ENCODE measurements around the gene TANC2. TPM values are rescaled to one million over a fixed set of nuclear protein-coding genes. Genes with fewer than 3 reads are reported as not detected.

Gene TANC2
- total RNA-seq, 5 donors from 2014 or later (not counting 1 experiment from before 2014, with no cell fraction given): 20.3 to 39.5 (median 25.5) TPM

GRCh38 chr17:62923258-62924150 lies 42.5 kb upstream of the TANC2 start:
- ATAC-seq (replicated peaks in 1 of 4) (no peak), DNase-seq (no peak)
- Histone ChIP-seq H3K36me3 (ENCODE audit: control insufficient read depth in 2 of 2, extremely low read depth in 1 of 2, insufficient read depth in 1 of 2, low read length in 1 of 2) (no peaks in the 10 kb centered on the region), H3K9me3 (no peaks in the 10 kb centered on the region), H3K4me1 (ENCODE audit: control insufficient read depth in 1 of 2, extremely low read depth in 1 of 2, insufficient read depth in 2 of 2, low read length in 2 of 2) (no peaks in the 10 kb centered on the region), H3K4me3 (ENCODE audit: control insufficient read depth in 1 of 2, extremely low read depth in 1 of 2, low read length in 1 of 2) (no peak overlapping the region), H3K27me3 (replicated peaks in 1 of 2; ENCODE audit: control insufficient read depth in 2 of 2, extremely low read depth in 1 of 2, insufficient read depth in 2 of 2, low read length in 1 of 2) (peaks cover 0 to 3% of the 10 kb centered on the region in 2 experiments), H3K27ac (ENCODE audit: low read length) (no peak overlapping the region)
- ChIA-PET POLR2A (no interaction called here), CTCF (no interaction called here)
- Mint-ChIP-seq H3K4me3 (no peak overlapping the region), H3K27ac (no peak overlapping the region), H3K27me3 (peaks cover 8 to 9% of the 10 kb centered on the region in 2 donors), H3K36me3 (no peaks in the 10 kb centered on the region), H3K4me1 (no peaks in the 10 kb centered on the region), H3K9me3 (no peaks in the 10 kb centered on the region)
- 76% methylated on average over 5 of the region's 11 CpGs for WGBS (ENCODE audit: insufficient coverage)

GRCh38 chr17:62925267-62925836 lies 40.7 kb upstream of the TANC2 start:
- H3K27me3 Mint-ChIP-seq: peaks cover 8 to 10% of the 10 kb centered on the region in 2 donors
- ChIA-PET CTCF (interaction anchor here in 1 of 2 donors (0.5 kb wide), 1 partner anchor 72 kb away, joined by 16 read pairs; no protein-coding TSS in a partner anchor), POLR2A (no interaction called here)
- ATAC-seq (replicated peaks in 1 of 4) (no peak), DNase-seq (no peak)
- H3K4me1 ChIP-seq (ENCODE audit: control insufficient read depth in 1 of 2, extremely low read depth in 1 of 2, insufficient read depth in 2 of 2, low read length in 2 of 2): no peaks in the 10 kb centered on the region
- no peaks in the 10 kb centered on the region for H3K4me1 Mint-ChIP-seq
- peaks cover 0 to 3% of the 10 kb centered on the region in 2 experiments for H3K27me3 ChIP-seq (replicated peaks in 1 of 2; ENCODE audit: control insufficient read depth in 2 of 2, extremely low read depth in 1 of 2, insufficient read depth in 2 of 2, low read length in 1 of 2)
- no peak overlapping the region for H3K27ac ChIP-seq (ENCODE audit: low read length)
- H3K9me3 ChIP-seq: no peaks in the 10 kb centered on the region
- no peaks in the 10 kb centered on the region for H3K36me3 Mint-ChIP-seq
- no peak overlapping the region for H3K27ac Mint-ChIP-seq
- H3K36me3 ChIP-seq (ENCODE audit: control insufficient read depth in 2 of 2, extremely low read depth in 1 of 2, insufficient read depth in 1 of 2, low read length in 1 of 2): no peaks in the 10 kb centered on the region
- H3K9me3 Mint-ChIP-seq: no peaks in the 10 kb centered on the region
- no peak overlapping the region for H3K4me3 ChIP-seq (ENCODE audit: control insufficient read depth in 1 of 2, extremely low read depth in 1 of 2, low read length in 1 of 2)
- no CpG with 5 or more reads among the region's 3 CpGs for WGBS (ENCODE audit: insufficient coverage)
- H3K4me3 Mint-ChIP-seq: no peak overlapping the region

GRCh38 chr17:62927083-62927482 lies 39.0 kb upstream of the TANC2 start:
- no peaks in the 10 kb centered on the region for H3K4me1 ChIP-seq (ENCODE audit: control insufficient read depth in 1 of 2, extremely low read depth in 1 of 2, insufficient read depth in 2 of 2, low read length in 2 of 2)

GRCh38 chr17:62929320-62929719 lies 36.7 kb upstream of the TANC2 start:
- H3K27ac ChIP-seq (ENCODE audit: low read length): no peak overlapping the region
- no peaks in the 10 kb centered on the region for H3K4me1 ChIP-seq (ENCODE audit: control insufficient read depth in 1 of 2, extremely low read depth in 1 of 2, insufficient read depth in 2 of 2, low read length in 2 of 2)
- H3K27ac Mint-ChIP-seq: no peak overlapping the region
- no peaks in the 10 kb centered on the region for H3K36me3 Mint-ChIP-seq
- ChIA-PET POLR2A (no interaction called here), CTCF (no interaction called here)
- H3K9me3 Mint-ChIP-seq: no peaks in the 10 kb centered on the region
- no peak overlapping the region for H3K4me3 Mint-ChIP-seq
- H3K27me3 ChIP-seq (replicated peaks in 1 of 2; ENCODE audit: control insufficient read depth in 2 of 2, extremely low read depth in 1 of 2, insufficient read depth in 2 of 2, low read length in 1 of 2): peaks cover 0 to 9% of the 10 kb centered on the region in 2 experiments
- no peaks in the 10 kb centered on the region for H3K9me3 ChIP-seq
- no peak for ATAC-seq (replicated peaks in 1 of 4)
- peaks cover 27 to 31% of the 10 kb centered on the region in 2 donors for H3K27me3 Mint-ChIP-seq
- H3K4me1 Mint-ChIP-seq: no peaks in the 10 kb centered on the region
- no peak for DNase-seq
- H3K4me3 ChIP-seq (ENCODE audit: control insufficient read depth in 1 of 2, extremely low read depth in 1 of 2, low read length in 1 of 2): no peak overlapping the region
- WGBS (ENCODE audit: insufficient coverage): no CpG with 5 or more reads among the region's 2 CpGs
- no peaks in the 10 kb centered on the region for H3K36me3 ChIP-seq (ENCODE audit: control insufficient read depth in 2 of 2, extremely low read depth in 1 of 2, insufficient read depth in 1 of 2, low read length in 1 of 2)

More at GRCh38 chr17:62927083-62927482, 39.0 kb upstream of the TANC2 start:
- Mint-ChIP-seq H3K4me1 (no peaks in the 10 kb centered on the region), H3K4me3 (no peak overlapping the region), H3K9me3 (no peaks in the 10 kb centered on the region), H3K36me3 (no peaks in the 10 kb centered on the region), H3K27ac (no peak overlapping the region), H3K27me3 (peaks cover 11 to 15% of the 10 kb centered on the region in 2 donors)
- Histone ChIP-seq H3K9me3 (no peaks in the 10 kb centered on the region), H3K4me3 (ENCODE audit: control insufficient read depth in 1 of 2, extremely low read depth in 1 of 2, low read length in 1 of 2) (no peak overlapping the region), H3K27ac (ENCODE audit: low read length) (no peak overlapping the region), H3K27me3 (replicated peaks in 1 of 2; ENCODE audit: control insufficient read depth in 2 of 2, extremely low read depth in 1 of 2, insufficient read depth in 2 of 2, low read length in 1 of 2) (peaks cover 0 to 3% of the 10 kb centered on the region in 2 experiments), H3K36me3 (ENCODE audit: control insufficient read depth in 2 of 2, extremely low read depth in 1 of 2, insufficient read depth in 1 of 2, low read length in 1 of 2) (no peaks in the 10 kb centered on the region)
- ChIA-PET CTCF (no interaction called here), POLR2A (no interaction called here)
- WGBS (ENCODE audit: insufficient coverage): no CpG with 5 or more reads among the region's 6 CpGs
- DNase-seq: no peak
- no peak for ATAC-seq (replicated peaks in 1 of 4)

- Histone ChIP-seq H3K4me3 (ENCODE audit: control insufficient read depth in 1 of 2, extremely low read depth in 1 of 2, low read length in 1 of 2) (no peak overlapping the region), H3K4me1 (ENCODE audit: control insufficient read depth in 1 of 2, extremely low read depth in 1 of 2, insufficient read depth in 2 of 2, low read length in 2 of 2) (no peaks in the 10 kb centered on the region), H3K36me3 (ENCODE audit: control insufficient read depth in 2 of 2, extremely low read depth in 1 of 2, insufficient read depth in 1 of 2, low read length in 1 of 2) (no peaks in the 10 kb centered on the region), H3K27ac (ENCODE audit: low read length) (no peak overlapping the region), H3K27me3 (replicated peaks in 1 of 2; ENCODE audit: control insufficient read depth in 2 of 2, extremely low read depth in 1 of 2, insufficient read depth in 2 of 2, low read length in 1 of 2) (peaks cover 0 to 18% of the 10 kb centered on the region in 2 experiments), H3K9me3 (no peaks in the 10 kb centered on the region)
- Mint-ChIP-seq H3K4me1 (no peaks in the 10 kb centered on the region), H3K27me3 (peaks cover 34 to 40% of the 10 kb centered on the region in 2 donors), H3K27ac (no peak overlapping the region), H3K9me3 (no peaks in the 10 kb centered on the region), H3K36me3 (no peaks in the 10 kb centered on the region), H3K4me3 (no peak overlapping the region)
- no peak for DNase-seq
- ChIA-PET POLR2A (no interaction called here), CTCF (no interaction called here)
- 100% methylated on average over 1 of the region's 1 CpG for whole genome bisulfite sequencing (ENCODE audit: insufficient coverage)
- ATAC-seq (replicated peaks in 1 of 4): no peak
Observed at GRCh38 chr17:62931101-62931500, 34.9 kb upstream of the TANC2 start.

GRCh38 chr17:62933501-62934385 lies 32.3 kb upstream of the TANC2 start:
- Histone ChIP-seq H3K4me3 (ENCODE audit: control insufficient read depth in 1 of 2, extremely low read depth in 1 of 2, low read length in 1 of 2) (no peak overlapping the region), H3K9me3 (no peaks in the 10 kb centered on the region), H3K27ac (ENCODE audit: low read length) (no peak overlapping the region), H3K27me3 (replicated peaks in 1 of 2; ENCODE audit: control insufficient read depth in 2 of 2, extremely low read depth in 1 of 2, insufficient read depth in 2 of 2, low read length in 1 of 2) (peaks cover 2 to 15% of the 10 kb centered on the region in 2 experiments), H3K4me1 (ENCODE audit: control insufficient read depth in 1 of 2, extremely low read depth in 1 of 2, insufficient read depth in 2 of 2, low read length in 2 of 2) (no peaks in the 10 kb centered on the region), H3K36me3 (ENCODE audit: control insufficient read depth in 2 of 2, extremely low read depth in 1 of 2, insufficient read depth in 1 of 2, low read length in 1 of 2) (no peaks in the 10 kb centered on the region)
- ChIA-PET CTCF (interaction anchor here in 1 of 2 donors (0.7 kb wide), 1 partner anchor 33 kb away, joined by 7 read pairs; no protein-coding TSS in a partner anchor), POLR2A (no interaction called here)
- no peaks in the 10 kb centered on the region for H3K36me3 Mint-ChIP-seq
- 77% methylated on average over 8 of the region's 15 CpGs for WGBS (ENCODE audit: insufficient coverage)
- no peak overlapping the region for H3K27ac Mint-ChIP-seq
- no peak for DNase-seq
- no peak overlapping the region for H3K4me3 Mint-ChIP-seq
- H3K4me1 Mint-ChIP-seq: no peaks in the 10 kb centered on the region
- peaks cover 43 to 48% of the 10 kb centered on the region in 2 donors for H3K27me3 Mint-ChIP-seq
- no peak for ATAC-seq (replicated peaks in 1 of 4)
- no peaks in the 10 kb centered on the region for H3K9me3 Mint-ChIP-seq
